Osteocyte (in vitro differentiated cells): Measurements from ENCODE around the gene IFI16. TPM values are rescaled to one million over a fixed set of nuclear protein-coding genes. Genes with fewer than 3 reads are reported as not detected.

Experiments used
- DNase-seq: peaks from one replicate; pipeline ENCODE4 v3.0.0; 2021; ENCODE audit warnings: mixed read lengths; ENCODE audit not compliant: unreplicated experiment; ENCODE audit errors: extremely low spot score
- H3K27ac Mint-ChIP-seq: one replicate; pipeline ENCODE4 v1.8.0; 2021; ENCODE audit warnings: mild to moderate bottlenecking, mixed read lengths; ENCODE audit not compliant: unreplicated experiment
- H3K27me3 Mint-ChIP-seq: one replicate; pipeline ENCODE4 v1.8.0; 2021; ENCODE audit warnings: mixed read lengths; ENCODE audit not compliant: unreplicated experiment
- H3K36me3 Mint-ChIP-seq: one replicate; pipeline ENCODE4 v1.8.0; 2021; ENCODE audit warnings: mixed read lengths; ENCODE audit not compliant: unreplicated experiment
- H3K4me1 Mint-ChIP-seq: one replicate; pipeline ENCODE4 v1.8.0; 2021; ENCODE audit warnings: mixed read lengths; ENCODE audit not compliant: unreplicated experiment
- H3K4me3 Mint-ChIP-seq: one replicate; pipeline ENCODE4 v1.8.0; 2021; ENCODE audit warnings: mild to moderate bottlenecking, moderate library complexity, mixed read lengths; ENCODE audit not compliant: unreplicated experiment
- H3K9me3 Mint-ChIP-seq: one replicate; pipeline ENCODE4 v1.8.0; 2021; ENCODE audit warnings: mixed read lengths; ENCODE audit not compliant: unreplicated experiment
- total RNA-seq: library from RNA; stranded (reverse); gene quantifications from 2 replicates; pipeline ENCODE4 v1.2.1, GENCODE V29; 2021
- TF ChIP-seq, protein P1 (sequence below): fragments of 200-600 bp; sonication (generic); IDR thresholded peaks from 2 replicates; pipeline ENCODE4 v1.5.0; 2021; ENCODE audit warnings: antibody characterized with exemption, mild to moderate bottlenecking, moderate library complexity

The IFI16 gene
- total RNA-seq, 1 donor from 2014 or later, result 62.4 TPM

DNA sequence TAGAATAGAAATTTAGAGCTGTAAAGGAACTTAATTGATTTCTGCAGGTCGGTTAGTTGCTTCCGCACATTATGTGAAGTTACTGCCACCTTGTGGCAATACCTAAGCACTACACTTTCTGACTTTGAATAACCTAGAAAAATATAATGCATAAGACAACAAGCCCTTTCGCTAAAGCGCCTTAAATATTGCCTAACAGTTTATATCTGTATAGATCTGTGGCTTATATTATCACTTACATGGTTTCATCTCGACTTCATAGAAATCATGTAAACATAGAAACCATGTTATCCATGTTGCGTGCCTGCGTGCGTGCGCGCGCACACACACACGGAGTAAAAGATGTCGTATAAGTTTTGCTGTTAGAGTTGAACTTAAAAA lies 10.9 kb upstream of the IFI16 start:
- Mint-ChIP-seq H3K27ac (peak overlapping the region; percentile 94), H3K27me3 (peaks cover 2% of the 10 kb centered on the region), H3K36me3 (no peaks in the 10 kb centered on the region), H3K4me3 (peak overlapping the region; percentile 76), H3K4me1 (peaks cover 16% of the 10 kb centered on the region), H3K9me3 (no peaks in the 10 kb centered on the region)
- DNase-seq, result no peak
- TF ChIP-seq, protein P1, sequence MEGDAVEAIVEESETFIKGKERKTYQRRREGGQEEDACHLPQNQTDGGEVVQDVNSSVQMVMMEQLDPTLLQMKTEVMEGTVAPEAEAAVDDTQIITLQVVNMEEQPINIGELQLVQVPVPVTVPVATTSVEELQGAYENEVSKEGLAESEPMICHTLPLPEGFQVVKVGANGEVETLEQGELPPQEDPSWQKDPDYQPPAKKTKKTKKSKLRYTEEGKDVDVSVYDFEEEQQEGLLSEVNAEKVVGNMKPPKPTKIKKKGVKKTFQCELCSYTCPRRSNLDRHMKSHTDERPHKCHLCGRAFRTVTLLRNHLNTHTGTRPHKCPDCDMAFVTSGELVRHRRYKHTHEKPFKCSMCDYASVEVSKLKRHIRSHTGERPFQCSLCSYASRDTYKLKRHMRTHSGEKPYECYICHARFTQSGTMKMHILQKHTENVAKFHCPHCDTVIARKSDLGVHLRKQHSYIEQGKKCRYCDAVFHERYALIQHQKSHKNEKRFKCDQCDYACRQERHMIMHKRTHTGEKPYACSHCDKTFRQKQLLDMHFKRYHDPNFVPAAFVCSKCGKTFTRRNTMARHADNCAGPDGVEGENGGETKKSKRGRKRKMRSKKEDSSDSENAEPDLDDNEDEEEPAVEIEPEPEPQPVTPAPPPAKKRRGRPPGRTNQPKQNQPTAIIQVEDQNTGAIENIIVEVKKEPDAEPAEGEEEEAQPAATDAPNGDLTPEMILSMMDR, result peak; percentile 95

DNA sequence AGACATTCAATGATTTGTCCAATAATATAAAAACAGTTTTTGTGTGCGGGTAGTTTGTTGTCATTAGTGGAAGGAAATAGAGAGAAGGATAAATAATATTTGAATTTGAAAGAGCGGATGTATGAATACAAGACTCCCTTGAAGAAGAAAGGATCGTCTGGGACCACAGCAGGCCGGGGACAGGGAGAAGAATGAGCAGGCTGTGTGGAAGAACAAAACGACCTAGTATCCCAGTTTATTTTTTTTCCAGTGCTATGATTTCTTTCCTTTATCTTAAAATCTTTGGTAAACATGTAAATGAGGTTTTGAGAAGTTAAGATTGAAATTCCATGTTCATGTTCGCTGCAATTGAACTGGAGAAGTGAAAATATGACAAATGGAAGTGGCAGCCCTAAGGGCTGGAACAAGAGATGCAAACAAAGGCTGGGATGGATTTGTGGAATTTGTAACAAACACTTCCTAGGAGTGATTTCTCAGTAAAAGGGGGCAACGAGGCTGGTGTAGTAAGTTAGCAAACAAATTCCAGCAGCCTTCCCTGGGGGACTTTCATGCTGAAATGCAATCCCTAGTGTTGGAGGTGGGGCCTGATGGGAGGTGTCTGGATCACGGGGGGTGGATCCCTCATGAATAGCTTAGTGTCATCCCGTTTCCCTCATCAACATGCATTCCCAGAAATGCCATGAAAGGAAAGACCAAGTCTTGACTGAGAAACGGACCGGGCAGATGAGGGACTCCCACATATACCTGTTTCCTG lies 10.2 kb upstream of the IFI16 start:
- peaks cover 16% of the 10 kb centered on the region for H3K4me1 Mint-ChIP-seq
- TF ChIP-seq, protein P1, result no peak
- no peaks in the 10 kb centered on the region for H3K9me3 Mint-ChIP-seq
- DNase-seq, result peak; percentile 88
- peak overlapping the region; percentile 76 for H3K4me3 Mint-ChIP-seq
- H3K36me3 Mint-ChIP-seq, result no peaks in the 10 kb centered on the region
- H3K27ac Mint-ChIP-seq, result peak overlapping the region; percentile 94
- peaks cover 2% of the 10 kb centered on the region for H3K27me3 Mint-ChIP-seq

DNA sequence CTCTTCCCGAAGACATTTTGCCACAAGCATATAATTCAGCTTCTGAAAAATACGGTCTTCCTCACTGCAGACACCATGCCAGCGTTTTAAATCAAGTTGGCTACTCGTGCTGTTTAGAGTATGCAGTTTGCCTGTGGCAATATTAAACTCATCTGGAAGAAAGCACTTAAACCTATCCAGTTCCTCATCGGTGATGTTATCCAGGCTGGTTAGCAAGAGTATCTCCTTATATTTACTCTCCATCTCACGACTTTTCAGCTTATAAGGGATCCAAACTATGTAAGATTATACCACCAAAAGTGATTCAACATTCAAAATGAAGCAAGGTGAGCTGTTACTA lies 9.7 kb upstream of the IFI16 start:
- Mint-ChIP-seq H3K36me3 (no peaks in the 10 kb centered on the region), H3K27ac (peak overlapping the region; percentile 94)
- no peak for DNase-seq

GRCh38 chr1:159000625-159001024 lies 9.1 kb upstream of the IFI16 start:
- Mint-ChIP-seq H3K9me3 (no peaks in the 10 kb centered on the region), H3K36me3 (no peaks in the 10 kb centered on the region), H3K27me3 (peaks cover 2% of the 10 kb centered on the region), H3K4me1 (peaks cover 16% of the 10 kb centered on the region), H3K27ac (peak overlapping the region; percentile 94), H3K4me3 (peak overlapping the region; percentile 76)
- DNase-seq, result peak; percentile 87
- TF ChIP-seq, protein P1, result no peak

More for the DNA sequence above, 9.7 kb upstream of the IFI16 start:
- no peaks in the 10 kb centered on the region for H3K9me3 Mint-ChIP-seq
- H3K4me1 Mint-ChIP-seq, result peaks cover 16% of the 10 kb centered on the region
- H3K27me3 Mint-ChIP-seq, result peaks cover 2% of the 10 kb centered on the region
- peak overlapping the region; percentile 76 for H3K4me3 Mint-ChIP-seq
- TF ChIP-seq, protein P1, result no peak

- H3K4me3 Mint-ChIP-seq, result no peak overlapping the region
- DNase-seq, result no peak
- no peaks in the 10 kb centered on the region for H3K36me3 Mint-ChIP-seq
- peaks cover 20% of the 10 kb centered on the region for H3K4me1 Mint-ChIP-seq
- no peaks in the 10 kb centered on the region for H3K27me3 Mint-ChIP-seq
- no peak overlapping the region for H3K27ac Mint-ChIP-seq
- TF ChIP-seq, protein P1, result no peak
- H3K9me3 Mint-ChIP-seq, result no peaks in the 10 kb centered on the region
These were observed 4.5 kb upstream of the IFI16 start for GRCh38 chr1:159005161-159005560.
